ENCODE data around the gene MTRF1L.

GRCh38 chr6:153047386-153047785 is 44.9 kb upstream of the MTRF1L start:
- TF ChIP-seq CTCF (IDR thresholded peaks at IDR 0.05; ENCODE audit: low read depth, low read length) (no peak), POLR2A (IDR thresholded peaks at IDR 0.05; ENCODE audit: extremely low read depth, insufficient read length) (no peak), MAX (IDR thresholded peaks at IDR 0.05; ENCODE audit: low read depth, low read length) (no peak), MYC (IDR thresholded peaks at IDR 0.05; ENCODE audit: low read depth, low read length) (no peak)
